OCI-LY1 (cell line): Measurements from ENCODE around the gene ARF6.

Source experiments
- CTCF ChIP-seq: fragments of 200-600 bp; sonication (generic), shearing (Covaris generic); IDR thresholded peaks from 2 replicates; pipeline ENCODE4 v1.5.1; 2017; ENCODE audit warnings: mild to moderate bottlenecking, antibody characterized with exemption, low read length, moderate library complexity, mixed read lengths
- EZH2 ChIP-seq: fragments of 200-600 bp; sonication (generic), shearing (Covaris generic); IDR thresholded peaks from 2 replicates; pipeline ENCODE4 v1.8.0; 2017; ENCODE audit warnings: borderline replicate concordance, mixed run types, mild to moderate bottlenecking, antibody characterized with exemption, low read length, moderate library complexity, mixed read lengths

- TF ChIP-seq CTCF (no peak), EZH2 (no peak)
Observed at GRCh38 chr14:49893309-49894213, 679 bp downstream of the ARF6 start.
